IPS-20b (cell line): ENCODE measurements around the gene ENAH.
"Not testable (repeated sequence)": the region's sequence is repeated elsewhere in the genome, so short reads cannot be mapped to it uniquely, and the experiment has no call there.

ENCODE experiments used
- H3K27ac ChIP-seq: one replicate; pipeline ENCODE4 v1.5.1; 2013; ENCODE audit warnings: low read length
- H3K27me3 ChIP-seq: 2 replicates; pipeline ENCODE4 v1.6.1; 2013; ENCODE audit warnings: mild to moderate bottlenecking, low read length, inconsistent platforms; ENCODE audit not compliant: insufficient read depth
- H3K36me3 ChIP-seq: 2 replicates; pipeline ENCODE4 v1.6.1; 2013; ENCODE audit warnings: low read depth, mild to moderate bottlenecking, inconsistent platforms, low read length, moderate library complexity; ENCODE audit not compliant: insufficient read depth
- H3K4me1 ChIP-seq: 2 replicates; pipeline ENCODE4 v1.6.1; 2013; ENCODE audit warnings: mild to moderate bottlenecking, control low read depth, inconsistent platforms, low read length, moderate library complexity; ENCODE audit not compliant: insufficient read depth
- H3K4me3 ChIP-seq: 2 replicates; pipeline ENCODE4 v1.5.1; 2013; ENCODE audit warnings: mild to moderate bottlenecking, low read length, inconsistent platforms
- H3K9ac ChIP-seq: 2 replicates; pipeline ENCODE4 v1.6.1; 2013; ENCODE audit warnings: low read depth, mild to moderate bottlenecking, inconsistent platforms, low read length, moderate library complexity
- H3K9me3 ChIP-seq: 2 replicates; pipeline ENCODE4 v1.6.1; 2013; ENCODE audit warnings: mild to moderate bottlenecking, low read depth, low read length, inconsistent platforms; ENCODE audit not compliant: insufficient read depth

The ENAH gene

GRCh38 chr1:225635649-225636048 lies 17.3 kb downstream of the ENAH start:
- H3K9me3 ChIP-seq: no peaks in the 10 kb centered on the region
- no peaks in the 10 kb centered on the region for H3K27me3 ChIP-seq
- no peak overlapping the region for H3K27ac ChIP-seq
- H3K4me3 ChIP-seq: no peak overlapping the region
- H3K4me1 ChIP-seq: peaks cover 7% of the 10 kb centered on the region; the same call in 1 of the 2 replicates
- no peak overlapping the region for H3K9ac ChIP-seq
- peaks cover 29% of the 10 kb centered on the region; the same call in 1 of the 2 replicates for H3K36me3 ChIP-seq

GRCh38 chr1:225632836-225633235 lies 20.1 kb downstream of the ENAH start:
- H3K27me3 ChIP-seq, H3K27ac ChIP-seq, H3K9me3 ChIP-seq, H3K4me1 ChIP-seq, H3K9ac ChIP-seq, H3K4me3 ChIP-seq: not testable (repeated sequence)
- peaks cover 15% of the 10 kb centered on the region; the same call in 1 of the 2 replicates for H3K36me3 ChIP-seq

GRCh38 chr1:225631021-225631663 lies 21.8 kb downstream of the ENAH start:
- Histone ChIP-seq H3K4me3 (no peak overlapping the region), H3K9ac (no peak overlapping the region), H3K27me3 (no peaks in the 10 kb centered on the region), H3K4me1 (peaks cover 21% of the 10 kb centered on the region), H3K9me3 (no peaks in the 10 kb centered on the region), H3K36me3 (peaks cover 9% of the 10 kb centered on the region), H3K27ac (no peak overlapping the region)

- Histone ChIP-seq H3K9ac (no peak overlapping the region), H3K9me3 (no peaks in the 10 kb centered on the region), H3K4me1 (peaks cover 25% of the 10 kb centered on the region), H3K36me3 (peaks cover 17% of the 10 kb centered on the region), H3K4me3 (no peak overlapping the region), H3K27ac (no peak overlapping the region), H3K27me3 (no peaks in the 10 kb centered on the region)
Observed at GRCh38 chr1:225629483-225629882, 23.4 kb downstream of the ENAH start.

- Histone ChIP-seq H3K36me3 (peaks cover 17% of the 10 kb centered on the region), H3K4me1 (peaks cover 25% of the 10 kb centered on the region)
- H3K27me3 ChIP-seq, H3K9me3 ChIP-seq, H3K27ac ChIP-seq, H3K9ac ChIP-seq, H3K4me3 ChIP-seq: not testable (repeated sequence)
Observed at GRCh38 chr1:225628794-225629193, 24.1 kb downstream of the ENAH start.

- H3K36me3 ChIP-seq: peaks cover 17% of the 10 kb centered on the region
- no peak overlapping the region for H3K27ac ChIP-seq
- peaks cover 25% of the 10 kb centered on the region for H3K4me1 ChIP-seq
Observed at GRCh38 chr1:225627304-225627947, 25.5 kb downstream of the ENAH start.

GRCh38 chr1:225626698-225627097 lies 26.2 kb downstream of the ENAH start:
- Histone ChIP-seq H3K27ac (no peak overlapping the region), H3K4me1 (peaks cover 25% of the 10 kb centered on the region), H3K9me3 (no peaks in the 10 kb centered on the region), H3K36me3 (peaks cover 23% of the 10 kb centered on the region), H3K27me3 (no peaks in the 10 kb centered on the region), H3K4me3 (no peak overlapping the region), H3K9ac (no peak overlapping the region)

More at GRCh38 chr1:225627304-225627947, 25.5 kb downstream of the ENAH start:
- Histone ChIP-seq H3K4me3 (no peak overlapping the region), H3K9ac (no peak overlapping the region), H3K9me3 (no peaks in the 10 kb centered on the region), H3K27me3 (no peaks in the 10 kb centered on the region)

GRCh38 chr1:225617956-225618355 lies 35.0 kb downstream of the ENAH start:
- H3K9ac ChIP-seq: no peak overlapping the region
- no peak overlapping the region for H3K27ac ChIP-seq
- H3K36me3 ChIP-seq: peaks cover 6% of the 10 kb centered on the region
- H3K4me1 ChIP-seq: peaks cover 6% of the 10 kb centered on the region; the same call in 1 of the 2 replicates
- no peaks in the 10 kb centered on the region for H3K9me3 ChIP-seq
- H3K27me3 ChIP-seq: no peaks in the 10 kb centered on the region
- no peak overlapping the region for H3K4me3 ChIP-seq

GRCh38 chr1:225617479-225617878 lies 35.4 kb downstream of the ENAH start:
- Histone ChIP-seq H3K27me3 (no peaks in the 10 kb centered on the region), H3K9me3 (no peaks in the 10 kb centered on the region), H3K27ac (no peak overlapping the region), H3K9ac (no peak overlapping the region), H3K4me1 (peaks cover 6% of the 10 kb centered on the region; the same call in 1 of the 2 replicates), H3K36me3 (peaks cover 6% of the 10 kb centered on the region), H3K4me3 (no peak overlapping the region)

GRCh38 chr1:225615403-225615790 lies 37.5 kb downstream of the ENAH start:
- not testable (repeated sequence) for H3K9ac ChIP-seq, H3K36me3 ChIP-seq, H3K27me3 ChIP-seq, H3K4me3 ChIP-seq, H3K4me1 ChIP-seq, H3K9me3 ChIP-seq, H3K27ac ChIP-seq

GRCh38 chr1:225613006-225613405 lies 39.9 kb downstream of the ENAH start:
- no peak overlapping the region for H3K9ac ChIP-seq
- H3K4me3 ChIP-seq: no peak overlapping the region
- no peaks in the 10 kb centered on the region for H3K36me3 ChIP-seq
- peaks cover 18% of the 10 kb centered on the region; the same call in 1 of the 2 replicates for H3K4me1 ChIP-seq
- no peaks in the 10 kb centered on the region for H3K9me3 ChIP-seq
- H3K27me3 ChIP-seq: no peaks in the 10 kb centered on the region
- H3K27ac ChIP-seq: no peak overlapping the region

GRCh38 chr1:225612287-225612686 lies 40.6 kb downstream of the ENAH start:
- no peaks in the 10 kb centered on the region for H3K27me3 ChIP-seq
- H3K27ac ChIP-seq: no peak overlapping the region
- H3K4me3 ChIP-seq: no peak overlapping the region
- H3K4me1 ChIP-seq: peaks cover 25% of the 10 kb centered on the region
- H3K9ac ChIP-seq: no peak overlapping the region
- H3K9me3 ChIP-seq: no peaks in the 10 kb centered on the region
- H3K36me3 ChIP-seq: no peaks in the 10 kb centered on the region
